Activated T-cell treated with anti-CD3 and anti-CD28 coated beads, Interleukin-2, amount 50 U/mL, for 72 hours (primary cell): ENCODE measurements around the gene DNAJC19. TPM values are rescaled to one million over a fixed set of nuclear protein-coding genes. Genes with fewer than 3 reads are reported as not detected.
A peak's percentile ranks its signal among the peaks of the same experiment; 100 is the strongest.
"Not testable (repeated sequence)": the region's sequence is repeated elsewhere in the genome, so short reads cannot be mapped to it uniquely, and the experiment has no call there.

Experiments
- ATAC-seq, 2 donors: fragments of 150-1000 bp; cut with Tn5 transposase; replicated peaks in 1 of 2; 2 replicates each; pipeline ENCODE4 v1.10.0; 2021; ENCODE audit warnings: moderate library complexity in 2 of 2, mild to moderate bottlenecking in 1 of 2
- DNase-seq, 2 donors: peaks; one replicate each; pipeline ENCODE4 v3.0.0; 2021 to 2022; ENCODE audit warnings: mixed read lengths in 1 of 2
- H3K27ac Mint-ChIP-seq: one replicate; pipeline ENCODE4 v1.8.0; 2022; ENCODE audit warnings: mild to moderate bottlenecking, moderate library complexity, mixed read lengths
- H3K27me3 Mint-ChIP-seq: one replicate; pipeline ENCODE4 v1.8.0; 2022; ENCODE audit warnings: low read depth, mixed read lengths
- H3K36me3 Mint-ChIP-seq, 2 donors: one replicate each; pipeline ENCODE4 v1.8.0; 2022; ENCODE audit warnings: mixed read lengths in 2 of 2, mild to moderate bottlenecking in 1 of 2; ENCODE audit not compliant: insufficient read depth in 2 of 2
- H3K4me1 Mint-ChIP-seq: one replicate; pipeline ENCODE4 v1.8.0; 2022; ENCODE audit warnings: low read depth, mixed read lengths
- H3K4me3 Mint-ChIP-seq, 2 donors: one replicate each; pipeline ENCODE4 v1.8.0; 2022; ENCODE audit warnings: mild to moderate bottlenecking in 2 of 2, mixed read lengths in 2 of 2, moderate library complexity in 2 of 2
- H3K9me3 Mint-ChIP-seq, 2 donors: one replicate each; pipeline ENCODE4 v1.8.0; 2022; ENCODE audit warnings: mixed read lengths in 2 of 2
- total RNA-seq, 2 donors: library from RNA; stranded (reverse); gene quantifications; one replicate each; pipeline ENCODE4 v1.2.3, GENCODE V29; 2022

DNAJC19 gene
- total RNA-seq, 2 donors from 2014 or later = 49.2 to 53.6 TPM

DNA sequence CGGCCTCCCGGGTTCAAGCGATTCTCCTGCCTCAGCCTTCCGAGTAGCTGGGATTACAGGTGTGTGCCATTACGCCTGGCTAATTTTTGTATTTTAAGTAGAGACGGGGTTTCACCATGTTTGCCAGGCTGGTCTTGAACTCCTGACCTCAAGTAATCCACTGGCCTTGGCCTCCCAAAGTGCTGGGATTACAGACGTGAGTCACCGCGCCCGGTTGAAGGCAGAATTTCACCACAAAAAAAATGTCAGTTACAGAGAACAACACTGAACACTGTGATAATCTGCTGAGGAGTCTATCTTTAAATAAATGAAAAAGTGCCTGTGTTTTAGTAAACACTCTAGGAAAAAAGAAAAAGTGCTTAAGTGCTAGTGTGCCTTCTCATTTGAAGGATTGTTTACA, 3.2 kb downstream of the DNAJC19 start:
- H3K27ac Mint-ChIP-seq, DNase-seq, H3K9me3 Mint-ChIP-seq, H3K27me3 Mint-ChIP-seq, H3K4me3 Mint-ChIP-seq, ATAC-seq, H3K36me3 Mint-ChIP-seq: not testable (repeated sequence)
- peaks cover 50% of the 10 kb centered on the region for H3K4me1 Mint-ChIP-seq

DNA sequence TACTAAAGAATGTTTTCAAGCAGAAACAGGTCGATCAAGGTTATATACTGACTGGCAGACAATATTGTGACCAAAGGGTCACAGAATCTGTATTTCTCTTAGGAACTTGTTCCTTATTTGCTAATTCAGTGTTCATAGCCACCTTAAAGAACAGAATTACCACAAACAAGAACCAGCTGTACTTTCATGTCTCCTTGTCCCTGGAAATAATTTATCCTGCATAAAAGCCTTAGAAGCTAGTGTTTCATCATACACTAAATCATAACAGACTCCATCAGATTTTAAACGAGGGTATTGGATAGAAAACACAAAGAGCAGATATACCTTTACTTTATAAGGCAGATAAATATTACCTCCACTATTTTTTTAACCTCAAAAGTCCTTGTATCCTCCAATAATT, 6.4 kb downstream of the DNAJC19 start:
- no peak for ATAC-seq
- Mint-ChIP-seq H3K4me3 (no peak overlapping the region), H3K27ac (peak overlapping the region; percentile 68), H3K36me3 (peaks cover 0 to 5% of the 10 kb centered on the region in 2 donors), H3K9me3 (no peaks in the 10 kb centered on the region), H3K4me1 (peaks cover 31% of the 10 kb centered on the region), H3K27me3 (no peaks in the 10 kb centered on the region)
- DNase-seq = no peak

DNA sequence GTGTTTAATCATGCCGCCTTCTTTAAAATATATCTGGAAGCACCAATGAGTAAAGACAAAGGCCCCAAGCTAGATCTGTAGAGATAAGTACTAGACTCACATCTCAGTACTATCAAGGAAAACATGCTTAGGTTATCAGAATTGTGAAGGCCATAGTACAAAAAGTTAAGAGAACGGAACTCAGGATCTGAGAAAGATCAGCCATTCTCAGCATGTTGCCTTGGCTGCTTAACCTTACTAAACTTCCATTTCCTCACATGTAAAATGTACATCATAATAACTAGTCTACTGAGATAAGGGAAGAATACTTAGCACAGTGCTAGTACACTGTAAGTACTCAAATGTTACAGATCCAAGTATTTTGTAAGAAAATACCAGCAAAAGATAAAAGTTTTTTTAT, 7.6 kb downstream of the DNAJC19 start:
- H3K27ac Mint-ChIP-seq = peak overlapping the region; percentile 42
- no peak for DNase-seq
- ATAC-seq = no peak
- H3K4me3 Mint-ChIP-seq = no peak overlapping the region
- H3K36me3 Mint-ChIP-seq = peaks cover 0 to 5% of the 10 kb centered on the region in 2 donors
- no peaks in the 10 kb centered on the region for H3K9me3 Mint-ChIP-seq
- no peaks in the 10 kb centered on the region for H3K27me3 Mint-ChIP-seq
- peaks cover 19% of the 10 kb centered on the region for H3K4me1 Mint-ChIP-seq

DNA sequence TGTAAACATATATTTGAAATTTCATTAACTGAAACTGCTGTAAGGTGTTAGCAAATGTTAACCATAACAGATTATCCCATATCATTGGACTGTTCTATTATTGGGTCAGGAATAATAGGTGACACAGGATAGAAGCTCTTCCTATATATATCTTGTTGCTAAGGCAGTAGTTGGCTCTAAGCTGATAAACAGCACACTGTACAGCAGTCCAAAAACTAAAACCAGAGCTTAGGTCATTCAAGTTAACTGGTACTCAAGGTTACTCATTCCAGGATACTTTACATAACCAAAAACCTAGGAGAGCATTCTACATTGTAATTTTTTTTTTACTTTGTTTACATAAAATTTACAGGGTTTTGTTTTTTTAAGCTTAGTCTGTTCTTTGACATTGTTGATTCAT, 8.9 kb downstream of the DNAJC19 start:
- ATAC-seq = peak; percentile 59 to 82
- Mint-ChIP-seq H3K9me3 (no peaks in the 10 kb centered on the region), H3K27me3 (no peaks in the 10 kb centered on the region), H3K27ac (peak overlapping the region; percentile 86), H3K36me3 (peaks cover 0 to 5% of the 10 kb centered on the region in 2 donors), H3K4me3 (no peak overlapping the region), H3K4me1 (peaks cover 11% of the 10 kb centered on the region)
- DNase-seq = no peak

DNA sequence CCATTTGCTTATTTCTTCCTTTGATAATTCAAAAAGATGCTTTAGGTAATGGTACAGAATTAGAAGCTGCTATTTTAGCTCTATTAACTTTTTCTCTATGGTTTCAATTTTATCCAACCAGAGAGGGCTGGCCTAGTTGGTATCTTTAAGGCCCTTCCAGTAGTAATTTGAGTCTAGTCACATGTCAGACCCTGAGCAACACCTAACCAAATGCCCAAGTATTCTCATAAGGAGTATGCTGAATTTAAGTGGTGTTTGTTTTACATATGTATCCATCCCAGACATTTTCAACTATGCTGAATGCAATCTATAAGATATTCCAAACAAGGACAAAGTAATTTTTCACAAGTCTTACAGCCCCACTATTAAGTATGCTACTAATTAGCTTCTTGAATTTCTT, 9.6 kb downstream of the DNAJC19 start:
- Mint-ChIP-seq H3K36me3 (peaks cover 0 to 5% of the 10 kb centered on the region in 2 donors), H3K4me3 (no peak overlapping the region), H3K9me3 (no peaks in the 10 kb centered on the region), H3K27ac (peak overlapping the region; percentile 57), H3K27me3 (no peaks in the 10 kb centered on the region), H3K4me1 (peaks cover 6% of the 10 kb centered on the region)
- DNase-seq (no peak), ATAC-seq (no peak)

DNA sequence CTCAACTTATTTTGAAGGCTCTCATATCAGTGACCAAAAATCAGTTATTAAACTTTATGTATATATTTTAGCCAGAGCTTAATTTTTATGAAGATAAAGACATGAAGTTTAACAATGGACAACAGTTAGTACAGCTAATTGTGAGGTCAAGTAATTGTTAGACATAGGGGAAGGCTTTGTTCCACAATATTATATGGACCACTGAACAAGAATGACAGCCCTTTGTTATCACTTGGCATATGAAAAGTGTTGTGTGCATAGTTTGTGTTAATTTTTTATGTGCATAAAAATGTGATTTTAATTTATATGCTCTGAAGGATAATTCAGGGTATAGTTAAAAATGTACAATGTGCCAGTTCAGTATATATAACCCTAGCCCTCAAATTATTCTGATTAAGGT, 12.0 kb downstream of the DNAJC19 start:
- Mint-ChIP-seq H3K4me1 (no peaks in the 10 kb centered on the region), H3K27ac (no peak overlapping the region), H3K27me3 (no peaks in the 10 kb centered on the region), H3K4me3 (no peak overlapping the region), H3K36me3 (peaks cover 0 to 5% of the 10 kb centered on the region in 2 donors), H3K9me3 (no peaks in the 10 kb centered on the region)
- ATAC-seq (no peak), DNase-seq (no peak)

DNA sequence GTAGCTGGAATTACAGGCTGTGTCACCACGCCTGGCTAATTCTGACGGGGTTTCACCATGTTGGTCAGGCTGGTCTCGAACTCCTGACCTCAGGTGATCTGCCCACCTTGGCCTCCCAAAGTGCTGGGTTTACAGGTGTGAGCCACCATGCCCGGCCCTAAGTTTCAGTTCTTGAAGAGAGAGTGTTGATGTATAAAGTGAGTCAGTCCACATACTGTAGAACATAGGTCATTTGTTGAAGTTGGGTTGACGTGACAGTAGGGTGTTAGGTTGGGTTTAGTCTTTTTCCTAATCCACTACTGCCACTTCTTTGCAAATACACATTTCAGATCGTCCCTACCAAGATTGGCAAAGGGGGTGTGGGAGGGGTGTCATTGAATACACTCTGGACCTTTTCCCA, 15.2 kb downstream of the DNAJC19 start:
- Mint-ChIP-seq H3K27ac (no peak overlapping the region), H3K4me3 (no peak overlapping the region), H3K4me1 (no peaks in the 10 kb centered on the region), H3K36me3 (peaks cover 0 to 8% of the 10 kb centered on the region in 2 donors), H3K9me3 (no peaks in the 10 kb centered on the region), H3K27me3 (no peaks in the 10 kb centered on the region)
- ATAC-seq (no peak), DNase-seq (no peak)

DNA sequence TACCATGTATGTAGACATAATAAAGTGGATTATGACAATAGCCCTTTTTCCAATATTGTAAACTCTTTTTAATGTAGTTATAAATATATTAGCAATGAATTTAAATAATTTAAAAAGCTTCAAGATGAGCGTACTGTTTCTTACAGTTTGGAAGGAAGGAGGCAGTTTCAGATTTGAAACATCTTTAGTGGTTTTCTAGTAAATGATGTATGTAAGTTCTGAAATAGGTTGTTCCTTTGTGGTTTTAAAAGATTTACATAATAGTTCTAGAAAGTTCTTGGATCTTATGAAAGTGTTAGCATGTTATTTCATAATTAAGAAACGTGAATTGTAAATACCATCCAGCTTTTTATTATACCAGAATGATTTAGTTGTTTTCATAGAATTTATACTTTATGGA, 16.0 kb downstream of the DNAJC19 start:
- Mint-ChIP-seq H3K4me1 (no peaks in the 10 kb centered on the region), H3K9me3 (no peaks in the 10 kb centered on the region), H3K27me3 (no peaks in the 10 kb centered on the region), H3K4me3 (no peak overlapping the region), H3K27ac (peak overlapping the region; percentile 51), H3K36me3 (peaks cover 0 to 10% of the 10 kb centered on the region in 2 donors)
- ATAC-seq = no peak
- no peak for DNase-seq

DNA sequence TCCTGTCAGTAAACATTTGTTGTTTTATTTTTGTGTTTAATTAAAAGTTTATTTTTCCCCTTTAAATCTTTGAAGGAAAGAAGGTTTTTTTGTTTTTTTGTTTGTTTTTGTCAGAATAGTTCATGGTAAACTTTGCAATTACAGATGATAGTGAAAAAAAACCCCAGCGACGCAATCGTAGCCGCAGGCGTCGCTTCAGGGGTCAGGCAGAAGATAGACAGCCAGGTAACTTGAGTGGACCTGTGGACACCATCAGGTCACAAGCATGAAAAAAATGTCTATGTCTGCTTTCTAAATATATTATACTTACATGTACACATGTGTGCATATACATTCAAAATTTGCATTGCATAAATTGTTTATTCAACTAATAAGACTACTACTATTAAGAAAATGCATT, 18.6 kb downstream of the DNAJC19 start:
- H3K27me3 Mint-ChIP-seq = no peaks in the 10 kb centered on the region
- no peak overlapping the region for H3K4me3 Mint-ChIP-seq
- peaks cover 2 to 22% of the 10 kb centered on the region in 2 donors for H3K36me3 Mint-ChIP-seq
- H3K27ac Mint-ChIP-seq = peak overlapping the region; percentile 72
- ATAC-seq (no peak), DNase-seq (no peak)
- H3K9me3 Mint-ChIP-seq = no peaks in the 10 kb centered on the region
- no peaks in the 10 kb centered on the region for H3K4me1 Mint-ChIP-seq

DNA sequence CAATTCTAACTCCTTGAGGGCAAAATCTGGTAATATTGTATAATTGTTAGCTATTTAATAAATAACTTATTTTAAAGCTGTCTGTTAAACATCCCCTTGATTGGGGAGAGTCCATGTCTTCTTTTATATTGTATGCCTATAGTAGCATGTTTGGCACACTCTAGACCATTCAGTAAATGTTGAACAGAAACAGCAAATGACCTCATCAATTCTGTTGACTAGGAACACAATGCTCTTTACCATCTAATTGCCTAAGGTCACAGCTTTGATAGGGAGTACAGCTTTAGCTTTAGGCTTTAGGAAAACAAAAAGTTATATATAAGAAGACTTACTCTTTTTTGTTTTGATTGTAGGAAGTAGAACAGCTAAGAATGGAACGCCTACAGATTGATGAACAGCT, 27.0 kb downstream of the DNAJC19 start:
- DNase-seq (no peak), ATAC-seq (no peak)
- no peak overlapping the region for H3K4me3 Mint-ChIP-seq
- H3K4me1 Mint-ChIP-seq = peaks cover 18% of the 10 kb centered on the region
- H3K9me3 Mint-ChIP-seq = no peaks in the 10 kb centered on the region
- H3K27ac Mint-ChIP-seq = no peak overlapping the region
- H3K27me3 Mint-ChIP-seq = no peaks in the 10 kb centered on the region
- peaks cover 7 to 41% of the 10 kb centered on the region in 2 donors for H3K36me3 Mint-ChIP-seq

DNA sequence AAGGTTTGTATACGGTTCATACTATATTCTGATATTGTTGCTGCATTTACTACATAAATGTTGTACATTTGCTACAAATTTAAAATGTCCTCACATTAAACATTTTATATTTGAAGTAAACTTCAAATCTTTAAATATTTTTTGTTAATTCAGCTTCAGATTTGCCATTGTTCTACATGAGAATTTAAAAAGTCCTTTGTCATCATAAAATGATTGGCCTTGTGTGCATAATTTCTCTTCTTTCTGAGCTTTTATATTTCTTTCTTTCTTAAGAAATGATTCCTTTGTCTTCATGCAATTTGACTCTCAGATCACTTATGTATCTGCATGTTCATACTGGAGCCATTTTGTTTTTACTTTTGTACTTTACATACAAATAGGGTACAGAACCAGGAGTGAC, 28.0 kb downstream of the DNAJC19 start:
- Mint-ChIP-seq H3K36me3 (peaks cover 9 to 44% of the 10 kb centered on the region in 2 donors), H3K9me3 (no peaks in the 10 kb centered on the region), H3K27ac (no peak overlapping the region), H3K27me3 (no peaks in the 10 kb centered on the region), H3K4me3 (no peak overlapping the region), H3K4me1 (peaks cover 18% of the 10 kb centered on the region)
- ATAC-seq = no peak
- DNase-seq = no peak

DNA sequence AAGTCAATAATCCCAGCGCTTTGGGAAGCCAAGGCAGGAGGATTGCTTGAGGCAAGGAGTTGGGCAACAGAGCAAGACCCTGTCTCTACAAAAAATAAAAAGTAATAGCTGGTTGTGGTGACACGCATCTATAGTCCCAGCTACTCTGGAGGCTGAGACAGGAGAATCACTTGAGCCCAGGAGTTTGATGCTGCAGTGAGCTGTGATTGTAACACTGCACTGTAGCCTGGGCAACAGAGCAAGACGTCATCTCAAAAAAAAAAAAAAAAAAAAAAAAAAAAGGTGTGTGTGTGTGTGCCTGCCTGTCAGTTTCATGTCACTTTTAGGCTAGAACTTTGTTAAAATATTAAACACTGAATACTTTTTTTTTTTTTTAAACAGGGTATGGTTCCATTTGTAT, 28.4 kb downstream of the DNAJC19 start:
- Mint-ChIP-seq H3K9me3 (no peaks in the 10 kb centered on the region), H3K4me1 (peaks cover 18% of the 10 kb centered on the region), H3K4me3 (no peak overlapping the region), H3K36me3 (peaks cover 9 to 42% of the 10 kb centered on the region in 2 donors), H3K27ac (no peak overlapping the region), H3K27me3 (no peaks in the 10 kb centered on the region)
- ATAC-seq (no peak), DNase-seq (no peak)

DNA sequence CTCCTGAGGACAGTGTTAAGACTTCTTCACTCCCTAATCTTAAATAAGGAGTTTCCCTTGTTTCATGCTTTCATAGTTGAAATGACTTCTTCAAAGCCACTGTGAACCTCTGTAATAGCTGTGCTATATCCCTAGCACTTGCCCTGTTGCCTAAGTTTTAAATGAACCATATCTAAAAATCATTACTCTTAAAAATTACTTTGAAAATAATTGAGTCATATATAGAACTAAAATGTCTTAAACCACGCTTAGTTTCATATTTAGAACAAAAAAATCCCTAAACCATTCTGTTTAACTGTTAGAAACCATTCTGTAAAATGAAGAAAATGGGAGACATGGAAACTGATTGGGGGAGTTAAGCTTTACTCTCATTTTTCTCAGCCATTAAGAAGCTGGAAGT, 29.8 kb downstream of the DNAJC19 start:
- Mint-ChIP-seq H3K4me1 (peaks cover 18% of the 10 kb centered on the region), H3K4me3 (peak overlapping the region; percentile 3 to 63), H3K9me3 (no peaks in the 10 kb centered on the region), H3K27ac (peak overlapping the region; percentile 94), H3K27me3 (no peaks in the 10 kb centered on the region), H3K36me3 (peaks cover 9 to 48% of the 10 kb centered on the region in 2 donors)
- DNase-seq = no peak
- peak; percentile 68 to 75 for ATAC-seq

DNA sequence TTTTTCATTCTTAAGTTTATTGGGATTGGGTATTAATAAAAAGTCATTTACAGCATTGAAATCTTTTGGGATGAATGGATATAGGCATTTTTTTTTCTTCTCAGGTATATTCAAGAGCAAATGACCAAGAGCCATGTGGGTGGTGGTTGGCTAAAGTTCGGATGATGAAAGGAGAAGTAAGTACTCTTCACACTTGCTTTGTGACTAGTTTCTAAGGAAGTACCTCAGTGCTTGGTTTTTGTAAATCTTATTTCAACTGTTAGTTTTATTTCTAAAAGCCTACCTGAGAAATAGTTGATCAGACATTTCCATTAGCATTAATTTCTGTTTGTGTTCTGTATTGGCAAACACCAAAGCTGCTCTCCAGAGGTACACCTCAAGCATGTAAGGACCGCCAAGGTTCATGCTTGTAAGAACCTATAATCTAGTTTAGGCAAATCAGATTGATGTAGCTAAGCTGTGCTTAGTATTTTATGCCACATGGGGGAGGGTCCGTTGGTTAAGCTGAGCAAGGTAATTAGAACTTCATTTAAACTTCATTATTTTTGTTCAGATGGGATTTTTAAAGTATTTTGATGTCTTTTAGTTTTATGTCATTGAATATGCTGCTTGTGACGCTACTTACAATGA, 41.7 kb downstream of the DNAJC19 start:
- no peaks in the 10 kb centered on the region for H3K27me3 Mint-ChIP-seq
- peaks cover 7% of the 10 kb centered on the region for H3K4me1 Mint-ChIP-seq
- H3K27ac Mint-ChIP-seq = peak overlapping the region; percentile 66
- no peak for ATAC-seq
- DNase-seq = no peak
- H3K36me3 Mint-ChIP-seq = peaks cover 5 to 26% of the 10 kb centered on the region in 2 donors
- no peaks in the 10 kb centered on the region for H3K9me3 Mint-ChIP-seq
- no peak overlapping the region for H3K4me3 Mint-ChIP-seq
